ENCODE measurements around the gene MRPL1.

GRCh38 chr4:77818073-77818601 lies 44.5 kb upstream of the MRPL1 start:
- TF ChIP-seq CTCF (conservative IDR thresholded peaks at IDR 0.05; ENCODE audit: low read length), result peak; percentile 77
- no peak for TF ChIP-seq EZH2phosphoT487 (IDR thresholded peaks at IDR 0.05; ENCODE audit: borderline replicate concordance, low read depth, low read length)
